Neutrophil (primary cell): ENCODE results near the gene COX18.

ENCODE experiments used
- H3K27ac ChIP-seq: fragments of 200-600 bp; sonication (generic); 2 replicates; pipeline ENCODE4 v1.5.1; 2016; ENCODE audit warnings: mild to moderate bottlenecking, moderate library complexity
- H3K27me3 ChIP-seq: fragments of 200-600 bp; sonication (generic); 2 replicates; pipeline ENCODE4 v1.6.0; 2016; ENCODE audit warnings: mild to moderate bottlenecking
- H3K36me3 ChIP-seq: fragments of 200-600 bp; sonication (generic); 2 replicates; pipeline ENCODE4 v1.5.1; 2017
- H3K4me1 ChIP-seq, 2 experiments: fragments of 200-600 bp in 1 of 2; sonication (generic) in 1 of 2; 1 replicate in 1 of 2; 2 replicates in 1 of 2; pipeline versions ENCODE4 v1.5.1 to v1.6.1; 2013 to 2016; ENCODE audit warnings: low read depth in 1 of 2, low read length in 1 of 2, mild to moderate bottlenecking in 1 of 2, moderate library complexity in 1 of 2; ENCODE audit not compliant: control insufficient read depth in 1 of 2, insufficient read depth in 1 of 2
- H3K4me3 ChIP-seq, 2 experiments: fragments of 200-600 bp in 1 of 2; sonication (generic) in 1 of 2; 1 replicate in 1 of 2; 2 replicates in 1 of 2; pipeline ENCODE4 v1.5.1; 2013 to 2016; ENCODE audit warnings: low read depth in 1 of 2, low read length in 1 of 2, mild to moderate bottlenecking in 1 of 2, moderate library complexity in 1 of 2
- H3K9me3 ChIP-seq: fragments of 200-600 bp; sonication (generic); 2 replicates; pipeline ENCODE4 v1.5.1; 2016
- CTCF ChIP-seq: fragments of 200-600 bp; sonication (generic); IDR thresholded peaks from 2 replicates; pipeline ENCODE4 v1.5.1; 2016; ENCODE audit warnings: antibody characterized with exemption

Gene COX18

GRCh38 chr4:73034896-73035295 is 34.6 kb downstream of the COX18 start:
- Histone ChIP-seq H3K36me3 (no peaks in the 10 kb centered on the region), H3K27ac (no peak overlapping the region), H3K9me3 (no peaks in the 10 kb centered on the region), H3K4me1 (no peaks in the 10 kb centered on the region), H3K27me3 (no peaks in the 10 kb centered on the region), H3K4me3 (no peak overlapping the region)
- TF ChIP-seq CTCF: no peak

GRCh38 chr4:73028621-73029020 is 40.9 kb downstream of the COX18 start:
- TF ChIP-seq CTCF: no peak
- Histone ChIP-seq H3K36me3 (no peaks in the 10 kb centered on the region), H3K27ac (no peak overlapping the region), H3K9me3 (no peaks in the 10 kb centered on the region), H3K4me1 (no peaks in the 10 kb centered on the region), H3K27me3 (no peaks in the 10 kb centered on the region), H3K4me3 (no peak overlapping the region)

- TF ChIP-seq CTCF: no peak
- Histone ChIP-seq H3K4me3 (no peak overlapping the region), H3K27ac (no peak overlapping the region), H3K27me3 (peaks cover 8% of the 10 kb centered on the region), H3K4me1 (no peaks in the 10 kb centered on the region), H3K9me3 (no peaks in the 10 kb centered on the region), H3K36me3 (no peaks in the 10 kb centered on the region)
Observed at GRCh38 chr4:73021634-73022033, 47.9 kb downstream of the COX18 start.

- Histone ChIP-seq H3K27me3 (peaks cover 8% of the 10 kb centered on the region), H3K27ac (no peak overlapping the region), H3K4me3 (no peak overlapping the region), H3K36me3 (no peaks in the 10 kb centered on the region), H3K9me3 (no peaks in the 10 kb centered on the region), H3K4me1 (no peaks in the 10 kb centered on the region)
- no peak for TF ChIP-seq CTCF
Observed at GRCh38 chr4:73019462-73020047, 50.0 kb downstream of the COX18 start.

GRCh38 chr4:73018595-73018994 is 50.9 kb downstream of the COX18 start:
- H3K27ac ChIP-seq: no peak overlapping the region
- H3K27me3 ChIP-seq: peaks cover 8% of the 10 kb centered on the region
- no peaks in the 10 kb centered on the region for H3K36me3 ChIP-seq
- H3K9me3 ChIP-seq: no peaks in the 10 kb centered on the region
- TF ChIP-seq CTCF: no peak
- H3K4me3 ChIP-seq: no peak overlapping the region
- H3K4me1 ChIP-seq: no peaks in the 10 kb centered on the region

GRCh38 chr4:73013310-73013709 is 56.2 kb downstream of the COX18 start:
- H3K9me3 ChIP-seq: no peaks in the 10 kb centered on the region
- TF ChIP-seq CTCF: no peak
- H3K4me1 ChIP-seq: no peaks in the 10 kb centered on the region
- no peak overlapping the region for H3K27ac ChIP-seq
- no peaks in the 10 kb centered on the region for H3K27me3 ChIP-seq
- no peaks in the 10 kb centered on the region for H3K36me3 ChIP-seq
- H3K4me3 ChIP-seq: no peak overlapping the region
